PC-3 (cell line): ENCODE results near the gene WDR93.

ENCODE experiments used
- EZH2 ChIP-seq: fragments of 300-600 bp; sonication (generic); IDR thresholded peaks from one replicate; pipeline ENCODE4 v1.6.1; 2017; ENCODE audit warnings: antibody characterized with exemption, mild to moderate bottlenecking, low read length; ENCODE audit not compliant: unreplicated experiment
- EZH2phosphoT487 ChIP-seq: fragments of 300-600 bp; sonication (generic); IDR thresholded peaks from 2 replicates; pipeline ENCODE4 v1.6.1; 2018; ENCODE audit warnings: mild to moderate bottlenecking, antibody characterized with exemption, low read length, borderline replicate concordance
- TF ChIP-seq, protein P1 (sequence below): fragments of 300-600 bp; sonication (generic); conservative IDR thresholded peaks from 2 replicates; pipeline ENCODE4 v1.5.1; 2017; ENCODE audit warnings: antibody characterized with exemption, low read depth, mild to moderate bottlenecking, low read length

DNA sequence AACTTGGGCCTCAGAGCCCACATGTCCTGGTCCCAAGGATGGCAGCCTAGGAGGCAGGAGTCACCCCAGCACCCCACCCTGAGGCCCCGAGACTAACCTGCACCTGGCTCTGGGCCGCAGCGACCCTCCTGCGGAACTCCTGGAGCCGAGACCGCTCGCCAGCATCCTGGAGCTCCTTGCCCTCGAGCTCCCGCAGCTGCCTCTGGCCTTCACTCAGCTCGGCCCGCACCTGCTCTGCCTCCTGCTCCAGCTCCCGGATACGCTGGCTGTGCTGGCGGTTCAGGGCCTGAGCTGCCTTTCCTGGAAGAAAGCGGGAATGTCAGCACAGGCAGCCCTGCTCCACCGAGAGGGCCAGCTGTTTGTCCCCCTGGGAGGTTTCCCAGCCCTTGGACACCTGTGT, 48.5 kb upstream of the WDR93 start:
- TF ChIP-seq, protein P1, sequence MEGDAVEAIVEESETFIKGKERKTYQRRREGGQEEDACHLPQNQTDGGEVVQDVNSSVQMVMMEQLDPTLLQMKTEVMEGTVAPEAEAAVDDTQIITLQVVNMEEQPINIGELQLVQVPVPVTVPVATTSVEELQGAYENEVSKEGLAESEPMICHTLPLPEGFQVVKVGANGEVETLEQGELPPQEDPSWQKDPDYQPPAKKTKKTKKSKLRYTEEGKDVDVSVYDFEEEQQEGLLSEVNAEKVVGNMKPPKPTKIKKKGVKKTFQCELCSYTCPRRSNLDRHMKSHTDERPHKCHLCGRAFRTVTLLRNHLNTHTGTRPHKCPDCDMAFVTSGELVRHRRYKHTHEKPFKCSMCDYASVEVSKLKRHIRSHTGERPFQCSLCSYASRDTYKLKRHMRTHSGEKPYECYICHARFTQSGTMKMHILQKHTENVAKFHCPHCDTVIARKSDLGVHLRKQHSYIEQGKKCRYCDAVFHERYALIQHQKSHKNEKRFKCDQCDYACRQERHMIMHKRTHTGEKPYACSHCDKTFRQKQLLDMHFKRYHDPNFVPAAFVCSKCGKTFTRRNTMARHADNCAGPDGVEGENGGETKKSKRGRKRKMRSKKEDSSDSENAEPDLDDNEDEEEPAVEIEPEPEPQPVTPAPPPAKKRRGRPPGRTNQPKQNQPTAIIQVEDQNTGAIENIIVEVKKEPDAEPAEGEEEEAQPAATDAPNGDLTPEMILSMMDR = no peak
- TF ChIP-seq EZH2 (no peak), EZH2phosphoT487 (no peak)
